Measurements from ENCODE around the gene RTN4.

RTN4 gene

GRCh38 chr2:55033921-55034320 lies 16.3 kb downstream of the RTN4 start:
- Histone ChIP-seq H3K9me3 (ENCODE audit: insufficient read depth, low read length, severe bottlenecking) (peaks cover 2% of the 10 kb centered on the region), H3K4me3 (ENCODE audit: low read depth in 1 of 2, low read length in 2 of 2) (no peak overlapping the region), H3K9ac (ENCODE audit: low read depth, low read length) (no peak overlapping the region), H3K4me2 (ENCODE audit: insufficient read depth, low read length) (no peak overlapping the region), H3K27ac (ENCODE audit: low read length) (no peak overlapping the region), H3K79me2 (ENCODE audit: insufficient read depth, low read length) (peaks cover 100% of the 10 kb centered on the region), H3K4me1 (ENCODE audit: insufficient read depth, low read length) (peaks cover 9% of the 10 kb centered on the region; the same call in 1 of the 2 replicates), H4K20me1 (ENCODE audit: insufficient read depth, low read length) (peaks cover 87% of the 10 kb centered on the region), H3K27me3 (ENCODE audit: insufficient read depth, low read length, poor library complexity) (no peaks in the 10 kb centered on the region), H2AFZ (ENCODE audit: low read depth, low read length) (no peak overlapping the region), H3K36me3 (ENCODE audit: insufficient read depth, low read length) (peaks cover 3% of the 10 kb centered on the region; the same call in 1 of the 2 replicates)
- ATAC-seq (ENCODE audit: insufficient read depth, low read depth) (no peak), DNase-seq (no peak)
- TF ChIP-seq EZH2 (IDR thresholded peaks at IDR 0.05; ENCODE audit: borderline replicate concordance, low read depth, low read length, severe bottlenecking) = no peak
- TF ChIP-seq, protein P1, sequence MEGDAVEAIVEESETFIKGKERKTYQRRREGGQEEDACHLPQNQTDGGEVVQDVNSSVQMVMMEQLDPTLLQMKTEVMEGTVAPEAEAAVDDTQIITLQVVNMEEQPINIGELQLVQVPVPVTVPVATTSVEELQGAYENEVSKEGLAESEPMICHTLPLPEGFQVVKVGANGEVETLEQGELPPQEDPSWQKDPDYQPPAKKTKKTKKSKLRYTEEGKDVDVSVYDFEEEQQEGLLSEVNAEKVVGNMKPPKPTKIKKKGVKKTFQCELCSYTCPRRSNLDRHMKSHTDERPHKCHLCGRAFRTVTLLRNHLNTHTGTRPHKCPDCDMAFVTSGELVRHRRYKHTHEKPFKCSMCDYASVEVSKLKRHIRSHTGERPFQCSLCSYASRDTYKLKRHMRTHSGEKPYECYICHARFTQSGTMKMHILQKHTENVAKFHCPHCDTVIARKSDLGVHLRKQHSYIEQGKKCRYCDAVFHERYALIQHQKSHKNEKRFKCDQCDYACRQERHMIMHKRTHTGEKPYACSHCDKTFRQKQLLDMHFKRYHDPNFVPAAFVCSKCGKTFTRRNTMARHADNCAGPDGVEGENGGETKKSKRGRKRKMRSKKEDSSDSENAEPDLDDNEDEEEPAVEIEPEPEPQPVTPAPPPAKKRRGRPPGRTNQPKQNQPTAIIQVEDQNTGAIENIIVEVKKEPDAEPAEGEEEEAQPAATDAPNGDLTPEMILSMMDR (IDR thresholded peaks at IDR 0.05; ENCODE audit: borderline replicate concordance, extremely low read depth, low read length, poor library complexity, severe bottlenecking) = no peak

DNA sequence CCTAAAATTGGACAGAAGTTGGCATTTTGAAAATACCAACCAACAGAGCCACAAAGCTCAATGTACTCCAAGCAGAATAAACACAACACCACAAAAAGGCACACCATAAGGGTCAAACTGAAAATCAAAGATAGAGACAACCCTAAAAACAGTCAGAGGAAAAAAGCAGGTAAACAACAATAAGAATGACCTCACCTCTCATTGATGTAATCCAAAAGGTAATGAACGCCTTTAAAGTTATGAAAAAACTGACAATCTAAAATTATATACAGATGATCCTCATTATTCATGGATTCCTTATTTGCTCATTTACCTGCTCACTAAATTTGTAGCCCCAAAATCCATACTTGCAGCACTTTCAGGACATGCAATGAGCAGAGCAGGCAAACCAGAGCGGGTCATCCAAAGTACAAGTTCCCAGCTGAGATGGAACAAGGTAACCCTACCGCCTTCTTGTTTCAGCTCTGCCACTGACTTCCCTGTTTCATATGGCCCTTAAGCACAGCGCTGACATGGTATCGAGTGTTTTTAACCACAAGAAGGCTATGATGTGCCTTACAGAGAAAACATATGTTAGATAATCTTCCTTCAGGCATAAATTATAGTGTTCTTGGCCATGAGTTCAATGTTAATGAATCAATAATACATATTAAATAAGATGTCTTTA lies 17.0 kb downstream of the RTN4 start:
- Histone ChIP-seq H3K36me3 (ENCODE audit: insufficient read depth, low read length) (peaks cover 3% of the 10 kb centered on the region; the same call in 1 of the 2 replicates), H3K9ac (ENCODE audit: low read depth, low read length) (no peak overlapping the region), H3K4me1 (ENCODE audit: insufficient read depth, low read length) (peaks cover 5% of the 10 kb centered on the region; the same call in 1 of the 2 replicates), H3K27ac (ENCODE audit: low read length) (no peak overlapping the region), H3K4me3 (ENCODE audit: low read depth in 1 of 2, low read length in 2 of 2) (no peak overlapping the region), H3K4me2 (ENCODE audit: insufficient read depth, low read length) (no peak overlapping the region; the same call in 1 of the 2 replicates), H2AFZ (ENCODE audit: low read depth, low read length) (no peak overlapping the region), H4K20me1 (ENCODE audit: insufficient read depth, low read length) (peaks cover 87% of the 10 kb centered on the region), H3K9me3 (ENCODE audit: insufficient read depth, low read length, severe bottlenecking) (peaks cover 2% of the 10 kb centered on the region), H3K27me3 (ENCODE audit: insufficient read depth, low read length, poor library complexity) (no peaks in the 10 kb centered on the region), H3K79me2 (ENCODE audit: insufficient read depth, low read length) (peaks cover 100% of the 10 kb centered on the region)
- DNase-seq (no peak), ATAC-seq (ENCODE audit: insufficient read depth, low read depth) (peak; percentile 69)
- TF ChIP-seq, protein P1 (IDR thresholded peaks at IDR 0.05; ENCODE audit: borderline replicate concordance, extremely low read depth, low read length, poor library complexity, severe bottlenecking) = no peak
- no peak for TF ChIP-seq EZH2 (IDR thresholded peaks at IDR 0.05; ENCODE audit: borderline replicate concordance, low read depth, low read length, severe bottlenecking)

DNA sequence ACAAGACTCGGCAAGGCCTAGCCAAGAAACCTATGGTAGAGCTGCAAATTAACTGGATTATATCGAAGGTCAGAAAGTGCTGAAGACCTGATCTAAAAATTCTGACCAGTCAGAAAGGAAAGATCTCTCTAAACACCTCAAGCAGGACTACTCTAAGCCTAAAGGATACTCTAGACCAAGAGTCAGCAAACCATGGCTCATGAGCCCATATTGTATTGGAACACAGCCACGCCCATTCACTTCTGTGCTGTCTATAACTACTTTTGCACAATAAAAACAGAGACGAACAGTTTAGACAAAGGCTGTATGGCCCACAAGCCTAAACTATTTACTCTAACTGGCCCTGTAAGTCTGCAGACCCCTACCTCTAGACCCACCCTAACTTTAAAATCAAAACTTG lies 18.7 kb downstream of the RTN4 start:
- Histone ChIP-seq H3K9me3 (ENCODE audit: insufficient read depth, low read length, severe bottlenecking) (no peaks in the 10 kb centered on the region), H3K27ac (ENCODE audit: low read length) (no peak overlapping the region)

More for the DNA sequence above, 18.7 kb downstream of the RTN4 start:
- no peak for TF ChIP-seq EZH2 (IDR thresholded peaks at IDR 0.05; ENCODE audit: borderline replicate concordance, low read depth, low read length, severe bottlenecking)
- TF ChIP-seq, protein P1 (IDR thresholded peaks at IDR 0.05; ENCODE audit: borderline replicate concordance, extremely low read depth, low read length, poor library complexity, severe bottlenecking) = no peak
- H3K36me3 ChIP-seq (ENCODE audit: insufficient read depth, low read length) = peaks cover 12% of the 10 kb centered on the region; the same call in 1 of the 2 replicates
- DNase-seq = no peak
- no peak overlapping the region for H3K4me2 ChIP-seq (ENCODE audit: insufficient read depth, low read length)
- no peak overlapping the region for H3K4me3 ChIP-seq (ENCODE audit: low read depth in 1 of 2, low read length in 2 of 2)
- H4K20me1 ChIP-seq (ENCODE audit: insufficient read depth, low read length) = peaks cover 88% of the 10 kb centered on the region
- no peak overlapping the region for H3K9ac ChIP-seq (ENCODE audit: low read depth, low read length)
- 0 out of 3 replicates have a peak, but pooled peaks have one; percentile 25 for ATAC-seq (ENCODE audit: insufficient read depth, low read depth)
- peaks cover 5% of the 10 kb centered on the region; the same call in 1 of the 2 replicates for H3K4me1 ChIP-seq (ENCODE audit: insufficient read depth, low read length)
- no peak overlapping the region for H2AFZ ChIP-seq (ENCODE audit: low read depth, low read length)
- H3K27me3 ChIP-seq (ENCODE audit: insufficient read depth, low read length, poor library complexity) = no peaks in the 10 kb centered on the region
- H3K79me2 ChIP-seq (ENCODE audit: insufficient read depth, low read length) = peaks cover 100% of the 10 kb centered on the region
